Panc1 (cell line): Measurements from ENCODE around the gene PRSS50. TPM values are rescaled to one million over a fixed set of nuclear protein-coding genes. Genes with fewer than 3 reads are reported as not detected.

Experiments used
- ATAC-seq: fragments of 200-7000 bp; cut with Tn5 transposase; 2 replicates; pipeline ENCODE4 v1.9.1; 2020; ENCODE audit warnings: mild to moderate bottlenecking, moderate library complexity
- BruUV-seq: library from RNA; stranded (reverse); fragments of 400-500 nt; replicated peaks from 2 replicates; lab custom pipeline; 2021; lab: Mats Ljungman, UMichigan
- CTCF ChIA-PET: fragments of 300-600 bp; sonication (Branson Sonifier 250); formaldehyde crosslinking; loops from one replicate; lab custom pipeline; 2022; ENCODE audit warnings: antibody characterized with exemption; lab: Charles Lee
- POLR2A ChIA-PET: fragments of 300-600 bp; sonication (Branson Sonifier 250); formaldehyde crosslinking; loops from one replicate; lab custom pipeline; 2022; ENCODE audit warnings: antibody characterized with exemption; lab: Charles Lee
- DNase-seq: peaks from one replicate; pipeline ENCODE4 v3.0.0-alpha.2; 2010; ENCODE audit warnings: low read depth, low spot score
- H3K27ac ChIP-seq: 2 replicates; pipeline ENCODE4 v1.5.1; 2011; ENCODE audit warnings: mild to moderate bottlenecking, low read length, inconsistent platforms
- H3K27me3 ChIP-seq: fragments of 200-500 bp; sonication (Bioruptor generic); 2 replicates; pipeline ENCODE4 v1.6.0; 2014; ENCODE audit warnings: low read length, inconsistent platforms; ENCODE audit not compliant: control insufficient read depth, insufficient read depth
- H3K36me3 ChIP-seq: fragments of 200-500 bp; sonication (Bioruptor generic); 2 replicates; pipeline ENCODE4 v1.5.1; 2014; ENCODE audit warnings: inconsistent platforms, mild to moderate bottlenecking, low read length, moderate library complexity; ENCODE audit not compliant: control insufficient read depth, insufficient read depth
- H3K4me1 ChIP-seq: 2 replicates; pipeline ENCODE4 v1.5.1; 2011; ENCODE audit warnings: inconsistent platforms, mild to moderate bottlenecking, low read length, moderate library complexity; ENCODE audit not compliant: control insufficient read depth, insufficient read depth
- H3K4me3 ChIP-seq, 2 experiments: 2 replicates each; pipeline ENCODE4 v1.5.1; 2011 to 2012; ENCODE audit warnings: low read depth in 2 of 2, low read length in 2 of 2, mild to moderate bottlenecking in 2 of 2, inconsistent platforms in 1 of 2, moderate library complexity in 1 of 2
- H3K9me3 ChIP-seq: fragments of 200-500 bp; sonication (Bioruptor generic); 2 replicates; pipeline ENCODE4 v1.5.1; 2014; ENCODE audit warnings: low read depth, mild to moderate bottlenecking, inconsistent platforms, low read length, moderate library complexity; ENCODE audit not compliant: control insufficient read depth, insufficient read depth
- POLR2AphosphoS5 ChIP-seq: IDR thresholded peaks from 2 replicates; pipeline ENCODE4 v1.6.1; 2012; ENCODE audit warnings: mild to moderate bottlenecking, low read depth, low read length, moderate library complexity
- SIN3A ChIP-seq: IDR thresholded peaks from 2 replicates; pipeline ENCODE4 v1.6.1; 2012; ENCODE audit warnings: low read depth, mild to moderate bottlenecking, low read length, moderate library complexity, borderline replicate concordance; ENCODE audit not compliant: insufficient read depth
- TCF7L2 ChIP-seq: IDR thresholded peaks from 2 replicates; pipeline ENCODE4 v1.6.1; 2011; ENCODE audit warnings: mild to moderate bottlenecking, low read depth, low read length, inconsistent platforms
- in situ Hi-C: cut with HindIII; loops from 2 replicates; pipeline ENCODE4 v1.10.0; 2016; ENCODE audit warnings: low sequenced_read_pairs, low pct_unique_long_range_greater_than_20kb
- intact Hi-C: fragments of 100-400 bp; cut with micrococcal nuclease; formaldehyde crosslinking; loops from one replicate; pipeline ENCODE4 v1.10.0; 2022; ENCODE audit not compliant: unreplicated experiment
- total RNA-seq: library from RNA; stranded (reverse); gene quantifications from one replicate; pipeline ENCODE4 v1.2.1, GENCODE V29; 2021; ENCODE audit not compliant: unreplicated experiment
- TF ChIP-seq, protein P1 (sequence below), 2 experiments: IDR thresholded peaks; 2 replicates each; pipeline ENCODE4 v1.6.1; 2011 to 2012; ENCODE audit warnings: low read depth in 2 of 2, control low read depth in 1 of 2, low read length in 1 of 2, mild to moderate bottlenecking in 1 of 2, moderate library complexity in 1 of 2; ENCODE audit not compliant: insufficient read depth in 1 of 2
- TF ChIP-seq, protein P2 (sequence below): fragments of 450-650 bp; IDR thresholded peaks from 2 replicates; pipeline ENCODE4 v1.5.1; 2017; ENCODE audit warnings: mild to moderate bottlenecking

Gene PRSS50
- total RNA-seq, 1 experiment from 2014 or later = 0.13 TPM

GRCh38 chr3:46748170-46748569 lies 30.5 kb upstream of the PRSS50 start:
- Histone ChIP-seq H3K27ac (no peak overlapping the region), H3K36me3 (no peaks in the 10 kb centered on the region), H3K27me3 (no peaks in the 10 kb centered on the region; the same call in 1 of the 2 replicates), H3K4me1 (no peaks in the 10 kb centered on the region), H3K9me3 (no peaks in the 10 kb centered on the region), H3K4me3 (no peak overlapping the region)
- in situ Hi-C loops = no loop called here
- ATAC-seq = no peak
- ChIA-PET POLR2A (no interaction called here), CTCF (no interaction called here)
- no peak for DNase-seq
- intact Hi-C loops = no loop called here
- no TSS peak for BruUV-seq
- TF ChIP-seq, protein P1, sequence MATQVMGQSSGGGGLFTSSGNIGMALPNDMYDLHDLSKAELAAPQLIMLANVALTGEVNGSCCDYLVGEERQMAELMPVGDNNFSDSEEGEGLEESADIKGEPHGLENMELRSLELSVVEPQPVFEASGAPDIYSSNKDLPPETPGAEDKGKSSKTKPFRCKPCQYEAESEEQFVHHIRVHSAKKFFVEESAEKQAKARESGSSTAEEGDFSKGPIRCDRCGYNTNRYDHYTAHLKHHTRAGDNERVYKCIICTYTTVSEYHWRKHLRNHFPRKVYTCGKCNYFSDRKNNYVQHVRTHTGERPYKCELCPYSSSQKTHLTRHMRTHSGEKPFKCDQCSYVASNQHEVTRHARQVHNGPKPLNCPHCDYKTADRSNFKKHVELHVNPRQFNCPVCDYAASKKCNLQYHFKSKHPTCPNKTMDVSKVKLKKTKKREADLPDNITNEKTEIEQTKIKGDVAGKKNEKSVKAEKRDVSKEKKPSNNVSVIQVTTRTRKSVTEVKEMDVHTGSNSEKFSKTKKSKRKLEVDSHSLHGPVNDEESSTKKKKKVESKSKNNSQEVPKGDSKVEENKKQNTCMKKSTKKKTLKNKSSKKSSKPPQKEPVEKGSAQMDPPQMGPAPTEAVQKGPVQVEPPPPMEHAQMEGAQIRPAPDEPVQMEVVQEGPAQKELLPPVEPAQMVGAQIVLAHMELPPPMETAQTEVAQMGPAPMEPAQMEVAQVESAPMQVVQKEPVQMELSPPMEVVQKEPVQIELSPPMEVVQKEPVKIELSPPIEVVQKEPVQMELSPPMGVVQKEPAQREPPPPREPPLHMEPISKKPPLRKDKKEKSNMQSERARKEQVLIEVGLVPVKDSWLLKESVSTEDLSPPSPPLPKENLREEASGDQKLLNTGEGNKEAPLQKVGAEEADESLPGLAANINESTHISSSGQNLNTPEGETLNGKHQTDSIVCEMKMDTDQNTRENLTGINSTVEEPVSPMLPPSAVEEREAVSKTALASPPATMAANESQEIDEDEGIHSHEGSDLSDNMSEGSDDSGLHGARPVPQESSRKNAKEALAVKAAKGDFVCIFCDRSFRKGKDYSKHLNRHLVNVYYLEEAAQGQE (IDR thresholded peaks at IDR 0.05; ENCODE audit: insufficient read depth in 1 of 2, low read depth in 2 of 2, low read length in 1 of 2) = no peak
- no peak for TF ChIP-seq SIN3A
- TF ChIP-seq TCF7L2 = no peak

GRCh38 chr3:46746711-46747110 lies 29.0 kb upstream of the PRSS50 start:
- H3K27me3 ChIP-seq = no peaks in the 10 kb centered on the region; the same call in 1 of the 2 replicates
- TF ChIP-seq SIN3A (no peak), TCF7L2 (no peak), POLR2AphosphoS5 (no peak)
- TF ChIP-seq, protein P2, sequence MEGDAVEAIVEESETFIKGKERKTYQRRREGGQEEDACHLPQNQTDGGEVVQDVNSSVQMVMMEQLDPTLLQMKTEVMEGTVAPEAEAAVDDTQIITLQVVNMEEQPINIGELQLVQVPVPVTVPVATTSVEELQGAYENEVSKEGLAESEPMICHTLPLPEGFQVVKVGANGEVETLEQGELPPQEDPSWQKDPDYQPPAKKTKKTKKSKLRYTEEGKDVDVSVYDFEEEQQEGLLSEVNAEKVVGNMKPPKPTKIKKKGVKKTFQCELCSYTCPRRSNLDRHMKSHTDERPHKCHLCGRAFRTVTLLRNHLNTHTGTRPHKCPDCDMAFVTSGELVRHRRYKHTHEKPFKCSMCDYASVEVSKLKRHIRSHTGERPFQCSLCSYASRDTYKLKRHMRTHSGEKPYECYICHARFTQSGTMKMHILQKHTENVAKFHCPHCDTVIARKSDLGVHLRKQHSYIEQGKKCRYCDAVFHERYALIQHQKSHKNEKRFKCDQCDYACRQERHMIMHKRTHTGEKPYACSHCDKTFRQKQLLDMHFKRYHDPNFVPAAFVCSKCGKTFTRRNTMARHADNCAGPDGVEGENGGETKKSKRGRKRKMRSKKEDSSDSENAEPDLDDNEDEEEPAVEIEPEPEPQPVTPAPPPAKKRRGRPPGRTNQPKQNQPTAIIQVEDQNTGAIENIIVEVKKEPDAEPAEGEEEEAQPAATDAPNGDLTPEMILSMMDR = no peak
- TF ChIP-seq, protein P1 (IDR thresholded peaks at IDR 0.05; ENCODE audit: insufficient read depth in 1 of 2, low read depth in 2 of 2, low read length in 1 of 2) = no peak
- ATAC-seq (no peak), DNase-seq (no peak)
- H3K9me3 ChIP-seq = no peaks in the 10 kb centered on the region
- POLR2A ChIA-PET = no interaction called here
- no peaks in the 10 kb centered on the region for H3K36me3 ChIP-seq
- H3K27ac ChIP-seq = no peak overlapping the region
- intact Hi-C loops = no loop called here
- no peaks in the 10 kb centered on the region for H3K4me1 ChIP-seq
- in situ Hi-C loops = no loop called here
- BruUV-seq = no TSS peak
- no peak overlapping the region for H3K4me3 ChIP-seq
- CTCF ChIA-PET = no interaction called here
